WTC11 (cell line): Measurements from ENCODE around the gene ARPC1B. TPM values are rescaled to one million over a fixed set of nuclear protein-coding genes. Genes with fewer than 3 reads are reported as not detected.

Experiments used
- ATAC-seq: fragments of 200-7000 bp; cut with Tn5 transposase; 2 replicates; pipeline ENCODE4 v1.10.0; 2021; ENCODE audit warnings: mild to moderate bottlenecking, moderate library complexity
- CTCF ChIA-PET: fragments of 300-600 bp; sonication (Branson Sonifier 250); formaldehyde crosslinking; loops from one replicate; lab custom pipeline; 2021; ENCODE audit warnings: antibody characterized with exemption; lab: Charles Lee
- POLR2A ChIA-PET: fragments of 350-600 bp; sonication (Branson Sonifier 250); formaldehyde crosslinking; loops from one replicate; lab custom pipeline; 2021; ENCODE audit warnings: antibody characterized with exemption; lab: Charles Lee
- DNase-seq: peaks from one replicate; pipeline ENCODE4 v3.0.0; 2021; ENCODE audit warnings: low spot score
- H3K27ac Mint-ChIP-seq: 2 replicates; pipeline ENCODE4 v1.8.0; 2021; ENCODE audit warnings: mixed read lengths
- H3K27me3 Mint-ChIP-seq: 2 replicates; pipeline ENCODE4 v1.8.0; 2021; ENCODE audit warnings: low read depth, mild to moderate bottlenecking, moderate library complexity, mixed read lengths
- H3K36me3 Mint-ChIP-seq: 2 replicates; pipeline ENCODE4 v1.8.0; 2021; ENCODE audit warnings: mixed read lengths
- H3K4me1 Mint-ChIP-seq: 2 replicates; pipeline ENCODE4 v1.8.0; 2022; ENCODE audit warnings: mixed read lengths
- H3K4me3 Mint-ChIP-seq: 2 replicates; pipeline ENCODE4 v1.8.0; 2021; ENCODE audit warnings: mild to moderate bottlenecking, moderate library complexity, mixed read lengths
- H3K9me3 Mint-ChIP-seq: 2 replicates; pipeline ENCODE4 v1.8.0; 2021; ENCODE audit warnings: mixed read lengths
- AFF4 ChIP-seq: sonication (generic); formaldehyde crosslinking; IDR thresholded peaks from 2 replicates; pipeline ENCODE4 v1.8.1; 2023; ENCODE audit warnings: mild to moderate bottlenecking, missing genetic modification reagents, borderline replicate concordance
- E2F4 ChIP-seq: sonication (generic); formaldehyde crosslinking; IDR thresholded peaks from 2 replicates; pipeline ENCODE4 v1.8.1; 2022; ENCODE audit warnings: low read depth, mild to moderate bottlenecking, moderate library complexity, missing genetic modification reagents, borderline replicate concordance
- ESRRA ChIP-seq: sonication (generic); formaldehyde crosslinking; IDR thresholded peaks from 2 replicates; pipeline ENCODE4 v1.8.1; 2022; ENCODE audit warnings: mild to moderate bottlenecking, missing genetic modification reagents, borderline replicate concordance
- HMGA2 ChIP-seq: fragments of 250-450 bp; sonication (Bioruptor Pico); IDR thresholded peaks from 2 replicates; pipeline ENCODE4 v1.4.0; 2021; ENCODE audit warnings: mild to moderate bottlenecking, moderate library complexity
- JAZF1 ChIP-seq: fragments of 250-450 bp; sonication (Bioruptor Pico); IDR thresholded peaks from 2 replicates; pipeline ENCODE4 v1.9.0; 2021; ENCODE audit warnings: moderate library complexity, mild to moderate bottlenecking, inconsistent platforms
- JUN ChIP-seq: sonication (generic); formaldehyde crosslinking; IDR thresholded peaks from 2 replicates; pipeline ENCODE4 v1.8.0; 2023; ENCODE audit warnings: mild to moderate bottlenecking, missing genetic modification reagents
- NFYB ChIP-seq: sonication (generic); formaldehyde crosslinking; conservative IDR thresholded peaks from 2 replicates; pipeline ENCODE4 v1.8.0; 2022; ENCODE audit warnings: low read depth, missing genetic modification reagents
- NR2C2 ChIP-seq: sonication (generic); formaldehyde crosslinking; IDR thresholded peaks from 2 replicates; pipeline ENCODE4 v1.8.0; 2022; ENCODE audit warnings: mild to moderate bottlenecking, missing genetic modification reagents
- PRDM15 ChIP-seq: sonication (generic); formaldehyde crosslinking; IDR thresholded peaks from 2 replicates; pipeline ENCODE4 v1.8.0; 2022; ENCODE audit warnings: missing genetic modification reagents
- RELA ChIP-seq: sonication (generic); formaldehyde crosslinking; IDR thresholded peaks from 2 replicates; pipeline ENCODE4 v1.8.1; 2022; ENCODE audit warnings: missing genetic modification reagents, mild to moderate bottlenecking, borderline replicate concordance
- SMAD4 ChIP-seq: sonication (generic); formaldehyde crosslinking; IDR thresholded peaks from 2 replicates; pipeline ENCODE4 v1.8.0; 2022; ENCODE audit warnings: mild to moderate bottlenecking, missing genetic modification reagents
- SP1 ChIP-seq: sonication (generic); formaldehyde crosslinking; conservative IDR thresholded peaks from 2 replicates; pipeline ENCODE4 v1.8.1; 2022; ENCODE audit warnings: missing genetic modification reagents
- TEAD1 ChIP-seq: sonication (generic); formaldehyde crosslinking; IDR thresholded peaks from 2 replicates; pipeline ENCODE4 v1.8.0; 2022; ENCODE audit warnings: mild to moderate bottlenecking, missing genetic modification reagents
- TP53 ChIP-seq: sonication (generic); formaldehyde crosslinking; IDR thresholded peaks from 2 replicates; pipeline ENCODE4 v1.8.1; 2023; ENCODE audit warnings: mild to moderate bottlenecking, missing genetic modification reagents
- USF1 ChIP-seq: sonication (generic); formaldehyde crosslinking; IDR thresholded peaks from 2 replicates; pipeline ENCODE4 v1.8.0; 2022; ENCODE audit warnings: mild to moderate bottlenecking, missing genetic modification reagents
- total RNA-seq: library from RNA; stranded (reverse); gene quantifications from 3 replicates; pipeline ENCODE4 v1.2.3, GENCODE V29; 2021
- TF ChIP-seq, protein P1 (sequence below): sonication (generic); formaldehyde crosslinking; IDR thresholded peaks from 2 replicates; pipeline ENCODE4 v1.8.0; 2022; ENCODE audit warnings: mild to moderate bottlenecking, missing genetic modification reagents
- TF ChIP-seq, protein P2 (sequence below): sonication (generic); formaldehyde crosslinking; IDR thresholded peaks from 2 replicates; pipeline ENCODE4 v1.8.1; 2023; ENCODE audit warnings: mild to moderate bottlenecking, missing genetic modification reagents

ARPC1B gene
- total RNA-seq, 1 experiment from 2014 or later, result 66.2 TPM

- peaks cover 17% of the 10 kb centered on the region for H3K36me3 Mint-ChIP-seq
- no peak for TF ChIP-seq HMGA2
- no peak for TF ChIP-seq NFYB (CRISPR knock-in tag)
- no peak for TF ChIP-seq NR2C2 (CRISPR knock-in tag)
- no peak for TF ChIP-seq JUN
- TF ChIP-seq TP53 (CRISPR knock-in tag), result no peak
- no peak for TF ChIP-seq SP1 (CRISPR knock-in tag)
- TF ChIP-seq, protein P1, sequence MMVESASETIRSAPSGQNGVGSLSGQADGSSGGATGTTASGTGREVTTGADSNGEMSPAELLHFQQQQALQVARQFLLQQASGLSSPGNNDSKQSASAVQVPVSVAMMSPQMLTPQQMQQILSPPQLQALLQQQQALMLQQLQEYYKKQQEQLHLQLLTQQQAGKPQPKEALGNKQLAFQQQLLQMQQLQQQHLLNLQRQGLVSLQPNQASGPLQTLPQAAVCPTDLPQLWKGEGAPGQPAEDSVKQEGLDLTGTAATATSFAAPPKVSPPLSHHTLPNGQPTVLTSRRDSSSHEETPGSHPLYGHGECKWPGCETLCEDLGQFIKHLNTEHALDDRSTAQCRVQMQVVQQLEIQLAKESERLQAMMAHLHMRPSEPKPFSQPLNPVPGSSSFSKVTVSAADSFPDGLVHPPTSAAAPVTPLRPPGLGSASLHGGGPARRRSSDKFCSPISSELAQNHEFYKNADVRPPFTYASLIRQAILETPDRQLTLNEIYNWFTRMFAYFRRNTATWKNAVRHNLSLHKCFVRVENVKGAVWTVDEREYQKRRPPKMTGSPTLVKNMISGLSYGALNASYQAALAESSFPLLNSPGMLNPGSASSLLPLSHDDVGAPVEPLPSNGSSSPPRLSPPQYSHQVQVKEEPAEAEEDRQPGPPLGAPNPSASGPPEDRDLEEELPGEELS, result no peak
- TF ChIP-seq USF1 (CRISPR knock-in tag), result no peak
- TF ChIP-seq RELA (CRISPR knock-in tag), result no peak
- TF ChIP-seq, protein P2, sequence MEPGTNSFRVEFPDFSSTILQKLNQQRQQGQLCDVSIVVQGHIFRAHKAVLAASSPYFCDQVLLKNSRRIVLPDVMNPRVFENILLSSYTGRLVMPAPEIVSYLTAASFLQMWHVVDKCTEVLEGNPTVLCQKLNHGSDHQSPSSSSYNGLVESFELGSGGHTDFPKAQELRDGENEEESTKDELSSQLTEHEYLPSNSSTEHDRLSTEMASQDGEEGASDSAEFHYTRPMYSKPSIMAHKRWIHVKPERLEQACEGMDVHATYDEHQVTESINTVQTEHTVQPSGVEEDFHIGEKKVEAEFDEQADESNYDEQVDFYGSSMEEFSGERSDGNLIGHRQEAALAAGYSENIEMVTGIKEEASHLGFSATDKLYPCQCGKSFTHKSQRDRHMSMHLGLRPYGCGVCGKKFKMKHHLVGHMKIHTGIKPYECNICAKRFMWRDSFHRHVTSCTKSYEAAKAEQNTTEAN (CRISPR knock-in tag), result no peak
- no peak for TF ChIP-seq AFF4 (CRISPR knock-in tag)
- TF ChIP-seq E2F4 (CRISPR knock-in tag), result no peak
- no peak for TF ChIP-seq PRDM15
- TF ChIP-seq JAZF1 (CRISPR knock-in tag), result no peak
- no peak for TF ChIP-seq TEAD1 (CRISPR knock-in tag)
- TF ChIP-seq ESRRA (CRISPR knock-in tag), result no peak
- no peak for TF ChIP-seq SMAD4 (CRISPR knock-in tag)
- TF ChIP-seq, all 79 proteins: peak for 0
- no peak for ATAC-seq
- no peak for DNase-seq
- Mint-ChIP-seq H3K9me3 (no peaks in the 10 kb centered on the region), H3K27ac (no peak overlapping the region), H3K4me1 (peaks cover 3% of the 10 kb centered on the region; the same call in 1 of the 2 replicates), H3K27me3 (no peaks in the 10 kb centered on the region), H3K4me3 (no peak overlapping the region)
- ChIA-PET CTCF (interaction anchor here (1.2 kb wide), 1 partner anchor 28 kb away, joined by 3 read pairs; no protein-coding TSS in a partner anchor), POLR2A (no interaction called here)
Observed at GRCh38 chr7:99387912-99388311, 13.4 kb downstream of the ARPC1B start.
